MM.1S (cell line): ENCODE data around the gene MATN1.

Experiments
- CTCF ChIP-seq: fragments of 300-600 bp; sonication (generic); IDR thresholded peaks from 2 replicates; pipeline ENCODE4 v1.5.1; 2016; ENCODE audit warnings: antibody characterized with exemption, low read length, mixed read lengths
- EZH2 ChIP-seq: fragments of 300-600 bp; sonication (generic); optimal IDR thresholded peaks from 2 replicates; pipeline ENCODE3; 2017; ENCODE audit warnings: low read depth, mild to moderate bottlenecking, antibody characterized with exemption, low read length, mixed read lengths
- EZH2phosphoT487 ChIP-seq: fragments of 300-600 bp; sonication (generic); IDR thresholded peaks from 2 replicates; pipeline ENCODE4 v1.6.1; 2018; ENCODE audit warnings: antibody characterized with exemption, low read length

GRCh38 chr1:30745834-30746208 lies 22.4 kb upstream of the MATN1 start:
- no peak for TF ChIP-seq CTCF
- TF ChIP-seq EZH2, result no peak
- no peak for TF ChIP-seq EZH2phosphoT487
